ENCODE measurements around the gene TMEM82. TPM values are rescaled to one million over a fixed set of nuclear protein-coding genes. Genes with fewer than 3 reads are reported as not detected.

Gene TMEM82
- total and polyA plus RNA-seq, 3 donors from 2014 or later, result not detected

DNA sequence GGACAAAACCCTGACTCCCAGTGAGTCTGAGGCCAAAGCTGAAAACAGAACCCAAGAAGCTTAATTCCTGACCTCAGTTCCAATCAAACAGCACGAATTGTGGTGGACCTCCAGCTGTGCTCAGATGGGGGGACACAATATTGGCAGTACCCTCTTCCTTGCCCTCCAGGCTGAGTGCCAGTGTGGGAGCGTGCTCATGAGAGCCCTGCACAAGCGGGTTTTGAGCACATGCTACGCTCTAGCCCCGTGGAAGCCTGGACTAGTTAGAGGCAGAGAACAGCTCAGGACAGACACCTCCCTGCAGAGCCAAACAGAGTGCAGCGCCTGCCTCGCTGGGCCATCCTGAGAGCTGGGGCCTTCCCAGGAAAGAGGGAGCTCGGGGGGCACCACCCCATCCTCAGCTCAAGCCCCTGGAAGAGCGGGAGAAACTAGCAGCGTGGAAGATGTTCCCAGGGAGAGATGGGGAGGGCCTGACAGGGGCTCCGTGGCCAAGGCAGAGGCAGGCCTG is 9.0 kb upstream of the TMEM82 start:
- no peaks in the 10 kb centered on the region for H3K27me3 ChIP-seq
- 71 to 86% methylated on average over 2 to 11 of the region's 11 CpGs for WGBS, 2 donors
- H3K4me1 ChIP-seq, result no peaks in the 10 kb centered on the region
- no peak overlapping the region for H3K4me3 ChIP-seq
- no peak overlapping the region for H3K27ac ChIP-seq
- intact Hi-C loops (cut with DNase I; ENCODE audit: low total_unique reads), result no loop called here
- TF ChIP-seq, protein P1, sequence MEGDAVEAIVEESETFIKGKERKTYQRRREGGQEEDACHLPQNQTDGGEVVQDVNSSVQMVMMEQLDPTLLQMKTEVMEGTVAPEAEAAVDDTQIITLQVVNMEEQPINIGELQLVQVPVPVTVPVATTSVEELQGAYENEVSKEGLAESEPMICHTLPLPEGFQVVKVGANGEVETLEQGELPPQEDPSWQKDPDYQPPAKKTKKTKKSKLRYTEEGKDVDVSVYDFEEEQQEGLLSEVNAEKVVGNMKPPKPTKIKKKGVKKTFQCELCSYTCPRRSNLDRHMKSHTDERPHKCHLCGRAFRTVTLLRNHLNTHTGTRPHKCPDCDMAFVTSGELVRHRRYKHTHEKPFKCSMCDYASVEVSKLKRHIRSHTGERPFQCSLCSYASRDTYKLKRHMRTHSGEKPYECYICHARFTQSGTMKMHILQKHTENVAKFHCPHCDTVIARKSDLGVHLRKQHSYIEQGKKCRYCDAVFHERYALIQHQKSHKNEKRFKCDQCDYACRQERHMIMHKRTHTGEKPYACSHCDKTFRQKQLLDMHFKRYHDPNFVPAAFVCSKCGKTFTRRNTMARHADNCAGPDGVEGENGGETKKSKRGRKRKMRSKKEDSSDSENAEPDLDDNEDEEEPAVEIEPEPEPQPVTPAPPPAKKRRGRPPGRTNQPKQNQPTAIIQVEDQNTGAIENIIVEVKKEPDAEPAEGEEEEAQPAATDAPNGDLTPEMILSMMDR (IDR thresholded peaks at IDR 0.05), result no peak
- no peak for TF ChIP-seq POLR2A (IDR thresholded peaks at IDR 0.05)
- no peak for DNase-seq
- no peaks in the 10 kb centered on the region for H3K36me3 ChIP-seq (ENCODE audit: low read depth, missing control alignments)
- H3K9me3 ChIP-seq, result no peaks in the 10 kb centered on the region

- Histone ChIP-seq H3K4me1 (no peaks in the 10 kb centered on the region), H3K27ac (no peak overlapping the region), H3K9me3 (no peaks in the 10 kb centered on the region), H3K27me3 (no peaks in the 10 kb centered on the region), H3K36me3 (ENCODE audit: low read depth, missing control alignments) (no peaks in the 10 kb centered on the region), H3K4me3 (no peak overlapping the region)
- intact Hi-C loops (cut with DNase I; ENCODE audit: low total_unique reads), result no loop called here
- no peak for DNase-seq
- 94% methylated on average over 14 to 26 of the region's 27 CpGs for WGBS, 2 donors
- TF ChIP-seq POLR2A (IDR thresholded peaks at IDR 0.05), result no peak
- TF ChIP-seq, protein P1 (IDR thresholded peaks at IDR 0.05), result no peak
Observed at GRCh38 chr1:15733726-15734226, 8.5 kb upstream of the TMEM82 start.

- Histone ChIP-seq H3K36me3 (ENCODE audit: low read depth, missing control alignments) (no peaks in the 10 kb centered on the region), H3K27ac (no peak overlapping the region), H3K4me1 (no peaks in the 10 kb centered on the region), H3K27me3 (no peaks in the 10 kb centered on the region), H3K9me3 (no peaks in the 10 kb centered on the region), H3K4me3 (no peak overlapping the region)
- 89% methylated on average over 2 to 13 of the region's 13 CpGs for WGBS, 2 donors
- TF ChIP-seq, protein P1 (IDR thresholded peaks at IDR 0.05), result no peak
- no peak for TF ChIP-seq POLR2A (IDR thresholded peaks at IDR 0.05)
- intact Hi-C loops (cut with DNase I; ENCODE audit: low total_unique reads), result no loop called here
- DNase-seq, result no peak
Observed at GRCh38 chr1:15734296-15734695, 8.0 kb upstream of the TMEM82 start.

- Histone ChIP-seq H3K9me3 (no peaks in the 10 kb centered on the region), H3K36me3 (ENCODE audit: low read depth, missing control alignments) (no peaks in the 10 kb centered on the region), H3K4me3 (no peak overlapping the region), H3K4me1 (no peaks in the 10 kb centered on the region), H3K27ac (no peak overlapping the region), H3K27me3 (no peaks in the 10 kb centered on the region)
- intact Hi-C loops (cut with DNase I; ENCODE audit: low total_unique reads), result no loop called here
- 68 to 87% methylated on average over 4 to 17 of the region's 17 CpGs for WGBS, 2 donors
- TF ChIP-seq POLR2A (IDR thresholded peaks at IDR 0.05), result no peak
- TF ChIP-seq, protein P1 (IDR thresholded peaks at IDR 0.05), result no peak
- no peak for DNase-seq
Observed at GRCh38 chr1:15734901-15735300, 7.4 kb upstream of the TMEM82 start.
